GM10266 (cell line): ENCODE results near the gene FBXO9.

ENCODE experiments used
- DNase-seq: peaks from one replicate; pipeline ENCODE4 v3.0.0; 2012; ENCODE audit errors: extremely low spot score
- TF ChIP-seq, protein P1 (sequence below): IDR thresholded peaks from 2 replicates; pipeline ENCODE4 v1.5.1; 2012; ENCODE audit warnings: mild to moderate bottlenecking, low read depth; ENCODE audit not compliant: control insufficient read depth, insufficient read depth; ENCODE audit errors: missing control alignments

The FBXO9 gene

DNA sequence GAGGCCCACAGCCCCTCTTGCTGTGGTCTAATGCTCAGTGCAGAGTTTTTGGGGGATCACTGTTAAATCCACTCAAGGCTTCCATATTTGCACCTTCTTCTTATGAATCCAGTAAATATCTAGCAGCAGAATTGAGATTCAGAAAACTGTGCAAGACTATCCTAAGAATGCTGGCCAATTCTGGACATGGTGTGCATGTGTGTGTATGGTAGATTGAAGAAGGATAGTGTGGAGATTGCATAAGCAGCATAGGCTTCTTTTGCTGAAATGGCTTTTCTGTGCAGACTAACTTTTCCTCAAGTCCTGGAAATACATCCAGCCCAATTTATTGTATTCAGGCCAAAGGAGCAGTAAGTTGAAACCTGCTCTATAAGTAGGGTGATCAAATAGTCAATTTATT is 39.7 kb downstream of the FBXO9 start:
- DNase-seq = no peak
- TF ChIP-seq, protein P1, sequence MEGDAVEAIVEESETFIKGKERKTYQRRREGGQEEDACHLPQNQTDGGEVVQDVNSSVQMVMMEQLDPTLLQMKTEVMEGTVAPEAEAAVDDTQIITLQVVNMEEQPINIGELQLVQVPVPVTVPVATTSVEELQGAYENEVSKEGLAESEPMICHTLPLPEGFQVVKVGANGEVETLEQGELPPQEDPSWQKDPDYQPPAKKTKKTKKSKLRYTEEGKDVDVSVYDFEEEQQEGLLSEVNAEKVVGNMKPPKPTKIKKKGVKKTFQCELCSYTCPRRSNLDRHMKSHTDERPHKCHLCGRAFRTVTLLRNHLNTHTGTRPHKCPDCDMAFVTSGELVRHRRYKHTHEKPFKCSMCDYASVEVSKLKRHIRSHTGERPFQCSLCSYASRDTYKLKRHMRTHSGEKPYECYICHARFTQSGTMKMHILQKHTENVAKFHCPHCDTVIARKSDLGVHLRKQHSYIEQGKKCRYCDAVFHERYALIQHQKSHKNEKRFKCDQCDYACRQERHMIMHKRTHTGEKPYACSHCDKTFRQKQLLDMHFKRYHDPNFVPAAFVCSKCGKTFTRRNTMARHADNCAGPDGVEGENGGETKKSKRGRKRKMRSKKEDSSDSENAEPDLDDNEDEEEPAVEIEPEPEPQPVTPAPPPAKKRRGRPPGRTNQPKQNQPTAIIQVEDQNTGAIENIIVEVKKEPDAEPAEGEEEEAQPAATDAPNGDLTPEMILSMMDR = no peak

DNA sequence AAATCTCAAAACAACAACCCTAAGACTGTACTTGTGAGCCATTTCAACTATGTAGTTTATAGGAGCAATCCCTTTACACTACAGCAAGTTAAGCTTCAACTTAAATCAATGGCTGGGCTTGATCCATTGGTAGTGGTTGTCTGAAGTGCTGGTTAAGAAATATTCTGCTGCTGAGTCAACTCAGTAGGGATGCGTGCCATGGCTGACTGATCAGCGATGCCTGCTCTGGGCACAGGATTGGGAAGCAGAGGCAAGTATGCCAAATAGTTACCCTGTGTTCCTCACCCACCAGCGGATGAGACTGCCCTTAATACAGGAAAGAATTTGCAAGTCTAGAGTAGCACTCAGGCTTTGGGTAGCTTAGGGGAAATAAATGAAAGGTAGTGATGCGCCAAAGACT is 41.9 kb downstream of the FBXO9 start:
- TF ChIP-seq, protein P1 = no peak
- no peak for DNase-seq

GRCh38 chr6:53109612-53110011 is 44.4 kb downstream of the FBXO9 start:
- TF ChIP-seq, protein P1 = no peak
- DNase-seq = peak; percentile 16

DNA sequence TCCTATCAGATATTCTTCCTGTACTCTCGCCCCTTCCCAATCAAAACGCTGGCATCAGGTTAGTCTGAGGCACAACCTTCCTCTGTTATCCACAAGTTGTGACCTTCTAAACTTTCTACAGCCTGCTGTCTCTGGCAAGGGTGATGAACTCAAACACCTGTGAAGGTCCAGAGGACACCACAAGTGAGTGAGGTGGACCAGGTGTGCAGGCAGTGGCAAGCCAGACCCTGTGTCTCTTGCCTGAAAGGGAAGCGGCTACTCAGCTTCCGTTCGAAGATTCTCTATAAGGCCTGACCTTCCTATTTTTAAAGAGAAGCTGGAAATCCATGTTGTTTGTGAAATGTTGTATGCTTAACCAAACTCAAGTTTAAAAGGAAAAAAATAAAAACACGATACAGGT is 46.7 kb downstream of the FBXO9 start:
- no peak for DNase-seq
- TF ChIP-seq, protein P1 = no peak

DNA sequence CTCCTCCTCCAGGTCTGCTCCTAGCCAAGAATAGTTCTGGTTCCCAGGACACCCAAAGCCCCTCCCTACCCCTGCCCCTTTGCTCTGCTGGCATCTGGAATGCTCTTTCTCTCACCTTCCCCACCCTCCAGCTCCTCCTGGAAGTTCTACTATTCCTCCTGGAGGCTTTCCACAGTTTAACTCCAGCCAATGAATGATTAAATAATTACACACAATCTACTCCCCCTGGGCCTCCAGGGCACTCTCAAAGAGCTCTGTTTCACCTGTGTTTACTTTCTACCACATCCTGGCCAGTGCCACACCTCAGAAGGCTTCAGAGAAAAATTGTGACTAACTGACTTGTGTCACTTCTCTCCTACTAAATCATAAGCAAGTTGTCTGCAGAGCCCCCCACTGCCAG is 47.2 kb downstream of the FBXO9 start:
- TF ChIP-seq, protein P1 = no peak
- no peak for DNase-seq

GRCh38 chr6:53112871-53113270 is 47.7 kb downstream of the FBXO9 start:
- TF ChIP-seq, protein P1 = no peak
- DNase-seq = no peak

GRCh38 chr6:53113742-53114141 is 48.5 kb downstream of the FBXO9 start:
- TF ChIP-seq, protein P1 = no peak
- no peak for DNase-seq

GRCh38 chr6:53115113-53115512 is 49.9 kb downstream of the FBXO9 start:
- TF ChIP-seq, protein P1 = no peak
- no peak for DNase-seq
